ENCODE data around the gene NAE1.

The NAE1 gene

GRCh38 chr16:66843191-66843590 is 12.4 kb upstream of the NAE1 start:
- DNase-seq (no peak), ATAC-seq (ENCODE audit: insufficient read depth, low read depth) (no peak)
- H3K4me1 ChIP-seq (ENCODE audit: insufficient read depth, low read length): no peaks in the 10 kb centered on the region
- H3K9ac ChIP-seq (ENCODE audit: low read depth, low read length): no peak overlapping the region
- no peaks in the 10 kb centered on the region for H3K79me2 ChIP-seq (ENCODE audit: insufficient read depth, low read length)
- H3K4me2 ChIP-seq (ENCODE audit: insufficient read depth, low read length): no peak overlapping the region
- no peak overlapping the region for H2AFZ ChIP-seq (ENCODE audit: low read depth, low read length)
- H3K9me3 ChIP-seq (ENCODE audit: insufficient read depth, low read length, severe bottlenecking): no peaks in the 10 kb centered on the region
- H3K27ac ChIP-seq (ENCODE audit: low read length): no peak overlapping the region
- no peaks in the 10 kb centered on the region for H3K36me3 ChIP-seq (ENCODE audit: insufficient read depth, low read length)
- H3K27me3 ChIP-seq (ENCODE audit: insufficient read depth, low read length, poor library complexity): no peaks in the 10 kb centered on the region
- TF ChIP-seq EZH2 (IDR thresholded peaks at IDR 0.05; ENCODE audit: borderline replicate concordance, low read depth, low read length, severe bottlenecking) (no peak), CTCF (IDR thresholded peaks at IDR 0.05; ENCODE audit: borderline replicate concordance, extremely low read depth, low read length, poor library complexity, severe bottlenecking) (no peak)
- H3K4me3 ChIP-seq (ENCODE audit: low read depth in 1 of 2, low read length in 2 of 2): no peak overlapping the region
- no peaks in the 10 kb centered on the region for H4K20me1 ChIP-seq (ENCODE audit: insufficient read depth, low read length)

- H3K79me2 ChIP-seq (ENCODE audit: insufficient read depth, low read length): no peaks in the 10 kb centered on the region
- DNase-seq (no peak), ATAC-seq (ENCODE audit: insufficient read depth, low read depth) (no peak)
- no peaks in the 10 kb centered on the region for H3K9me3 ChIP-seq (ENCODE audit: insufficient read depth, low read length, severe bottlenecking)
- H3K9ac ChIP-seq (ENCODE audit: low read depth, low read length): no peak overlapping the region
- no peaks in the 10 kb centered on the region for H4K20me1 ChIP-seq (ENCODE audit: insufficient read depth, low read length)
- H3K36me3 ChIP-seq (ENCODE audit: insufficient read depth, low read length): no peaks in the 10 kb centered on the region
- TF ChIP-seq CTCF (IDR thresholded peaks at IDR 0.05; ENCODE audit: borderline replicate concordance, extremely low read depth, low read length, poor library complexity, severe bottlenecking): no peak
- TF ChIP-seq EZH2 (IDR thresholded peaks at IDR 0.05; ENCODE audit: borderline replicate concordance, low read depth, low read length, severe bottlenecking): no peak
- no peaks in the 10 kb centered on the region for H3K27me3 ChIP-seq (ENCODE audit: insufficient read depth, low read length, poor library complexity)
- no peak overlapping the region for H2AFZ ChIP-seq (ENCODE audit: low read depth, low read length)
- no peaks in the 10 kb centered on the region for H3K4me1 ChIP-seq (ENCODE audit: insufficient read depth, low read length)
- no peak overlapping the region for H3K4me3 ChIP-seq (ENCODE audit: low read depth in 1 of 2, low read length in 2 of 2)
- no peak overlapping the region for H3K4me2 ChIP-seq (ENCODE audit: insufficient read depth, low read length)
- H3K27ac ChIP-seq (ENCODE audit: low read length): no peak overlapping the region
Measured at GRCh38 chr16:66842765-66843164, 12.0 kb upstream of the NAE1 start.

- Histone ChIP-seq H3K9ac (ENCODE audit: low read depth, low read length) (no peak overlapping the region), H2AFZ (ENCODE audit: low read depth, low read length) (no peak overlapping the region), H4K20me1 (ENCODE audit: insufficient read depth, low read length) (no peaks in the 10 kb centered on the region), H3K4me3 (ENCODE audit: low read depth in 1 of 2, low read length in 2 of 2) (no peak overlapping the region), H3K27me3 (ENCODE audit: insufficient read depth, low read length, poor library complexity) (no peaks in the 10 kb centered on the region), H3K79me2 (ENCODE audit: insufficient read depth, low read length) (no peaks in the 10 kb centered on the region), H3K27ac (ENCODE audit: low read length) (no peak overlapping the region), H3K4me2 (ENCODE audit: insufficient read depth, low read length) (no peak overlapping the region), H3K4me1 (ENCODE audit: insufficient read depth, low read length) (no peaks in the 10 kb centered on the region), H3K9me3 (ENCODE audit: insufficient read depth, low read length, severe bottlenecking) (no peaks in the 10 kb centered on the region), H3K36me3 (ENCODE audit: insufficient read depth, low read length) (no peaks in the 10 kb centered on the region)
- ATAC-seq (ENCODE audit: insufficient read depth, low read depth) (no peak), DNase-seq (no peak)
- no peak for TF ChIP-seq EZH2 (IDR thresholded peaks at IDR 0.05; ENCODE audit: borderline replicate concordance, low read depth, low read length, severe bottlenecking)
- TF ChIP-seq CTCF (IDR thresholded peaks at IDR 0.05; ENCODE audit: borderline replicate concordance, extremely low read depth, low read length, poor library complexity, severe bottlenecking): no peak
Measured at GRCh38 chr16:66841366-66841765, 10.6 kb upstream of the NAE1 start.

GRCh38 chr16:66840883-66841282 is 10.1 kb upstream of the NAE1 start:
- H3K36me3 ChIP-seq (ENCODE audit: insufficient read depth, low read length): no peaks in the 10 kb centered on the region
- no peak overlapping the region for H3K4me3 ChIP-seq (ENCODE audit: low read depth in 1 of 2, low read length in 2 of 2)
- ATAC-seq (ENCODE audit: insufficient read depth, low read depth): no peak
- no peak overlapping the region for H2AFZ ChIP-seq (ENCODE audit: low read depth, low read length)
- no peak overlapping the region for H3K4me2 ChIP-seq (ENCODE audit: insufficient read depth, low read length)
- no peaks in the 10 kb centered on the region for H3K79me2 ChIP-seq (ENCODE audit: insufficient read depth, low read length)
- no peak overlapping the region for H3K27ac ChIP-seq (ENCODE audit: low read length)
- no peak for DNase-seq
- H3K4me1 ChIP-seq (ENCODE audit: insufficient read depth, low read length): no peaks in the 10 kb centered on the region
- H4K20me1 ChIP-seq (ENCODE audit: insufficient read depth, low read length): no peaks in the 10 kb centered on the region
- no peaks in the 10 kb centered on the region for H3K27me3 ChIP-seq (ENCODE audit: insufficient read depth, low read length, poor library complexity)
- no peaks in the 10 kb centered on the region for H3K9me3 ChIP-seq (ENCODE audit: insufficient read depth, low read length, severe bottlenecking)
- TF ChIP-seq EZH2 (IDR thresholded peaks at IDR 0.05; ENCODE audit: borderline replicate concordance, low read depth, low read length, severe bottlenecking) (no peak), CTCF (IDR thresholded peaks at IDR 0.05; ENCODE audit: borderline replicate concordance, extremely low read depth, low read length, poor library complexity, severe bottlenecking) (no peak)
- H3K9ac ChIP-seq (ENCODE audit: low read depth, low read length): no peak overlapping the region
